Measurements from ENCODE around the gene CTNNA3. TPM values are rescaled to one million over a fixed set of nuclear protein-coding genes. Genes with fewer than 3 reads are reported as not detected.

The CTNNA3 gene
- total and polyA plus RNA-seq, 3 donors from 2014 or later, result 17.8 to 19.4 (median 18.3) TPM

GRCh38 chr10:67112765-67113164, 583.2 kb downstream of the CTNNA3 start:
- TF ChIP-seq, protein P1, sequence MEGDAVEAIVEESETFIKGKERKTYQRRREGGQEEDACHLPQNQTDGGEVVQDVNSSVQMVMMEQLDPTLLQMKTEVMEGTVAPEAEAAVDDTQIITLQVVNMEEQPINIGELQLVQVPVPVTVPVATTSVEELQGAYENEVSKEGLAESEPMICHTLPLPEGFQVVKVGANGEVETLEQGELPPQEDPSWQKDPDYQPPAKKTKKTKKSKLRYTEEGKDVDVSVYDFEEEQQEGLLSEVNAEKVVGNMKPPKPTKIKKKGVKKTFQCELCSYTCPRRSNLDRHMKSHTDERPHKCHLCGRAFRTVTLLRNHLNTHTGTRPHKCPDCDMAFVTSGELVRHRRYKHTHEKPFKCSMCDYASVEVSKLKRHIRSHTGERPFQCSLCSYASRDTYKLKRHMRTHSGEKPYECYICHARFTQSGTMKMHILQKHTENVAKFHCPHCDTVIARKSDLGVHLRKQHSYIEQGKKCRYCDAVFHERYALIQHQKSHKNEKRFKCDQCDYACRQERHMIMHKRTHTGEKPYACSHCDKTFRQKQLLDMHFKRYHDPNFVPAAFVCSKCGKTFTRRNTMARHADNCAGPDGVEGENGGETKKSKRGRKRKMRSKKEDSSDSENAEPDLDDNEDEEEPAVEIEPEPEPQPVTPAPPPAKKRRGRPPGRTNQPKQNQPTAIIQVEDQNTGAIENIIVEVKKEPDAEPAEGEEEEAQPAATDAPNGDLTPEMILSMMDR (IDR thresholded peaks at IDR 0.05), result no peak
- no peak for TF ChIP-seq POLR2A (IDR thresholded peaks at IDR 0.05)
- DNase-seq, result no peak
- 90 to 98% methylated on average over 1 of the region's 1 CpG for WGBS, 2 donors
- Histone ChIP-seq H3K36me3 (ENCODE audit: low read depth, missing control alignments) (no peaks in the 10 kb centered on the region), H3K27ac (no peak overlapping the region), H3K9me3 (no peaks in the 10 kb centered on the region), H3K4me3 (no peak overlapping the region), H3K27me3 (no peaks in the 10 kb centered on the region), H3K4me1 (no peaks in the 10 kb centered on the region)
- intact Hi-C loops (cut with DNase I; ENCODE audit: low total_unique reads), result no loop called here

GRCh38 chr10:67110286-67110685, 585.7 kb downstream of the CTNNA3 start:
- H3K27me3 ChIP-seq, result no peaks in the 10 kb centered on the region
- DNase-seq, result no peak
- intact Hi-C loops (cut with DNase I; ENCODE audit: low total_unique reads), result no loop called here
- TF ChIP-seq, protein P1 (IDR thresholded peaks at IDR 0.05), result no peak
- no peak for TF ChIP-seq POLR2A (IDR thresholded peaks at IDR 0.05)
- H3K4me1 ChIP-seq, result no peaks in the 10 kb centered on the region
- H3K36me3 ChIP-seq (ENCODE audit: low read depth, missing control alignments), result no peaks in the 10 kb centered on the region
- no peak overlapping the region for H3K27ac ChIP-seq
- H3K9me3 ChIP-seq, result no peaks in the 10 kb centered on the region
- H3K4me3 ChIP-seq, result no peak overlapping the region

GRCh38 chr10:67107670-67108069, 588.3 kb downstream of the CTNNA3 start:
- no peaks in the 10 kb centered on the region for H3K4me1 ChIP-seq
- 40 to 53% methylated on average over 3 of the region's 3 CpGs for WGBS, 2 donors
- no peak overlapping the region for H3K27ac ChIP-seq
- intact Hi-C loops (cut with DNase I; ENCODE audit: low total_unique reads), result no loop called here
- H3K4me3 ChIP-seq, result no peak overlapping the region
- peak; percentile 47 for DNase-seq
- no peak for TF ChIP-seq POLR2A (IDR thresholded peaks at IDR 0.05)
- TF ChIP-seq, protein P1 (IDR thresholded peaks at IDR 0.05), result no peak
- H3K27me3 ChIP-seq, result no peaks in the 10 kb centered on the region
- H3K9me3 ChIP-seq, result no peaks in the 10 kb centered on the region
- H3K36me3 ChIP-seq (ENCODE audit: low read depth, missing control alignments), result no peaks in the 10 kb centered on the region

DNA sequence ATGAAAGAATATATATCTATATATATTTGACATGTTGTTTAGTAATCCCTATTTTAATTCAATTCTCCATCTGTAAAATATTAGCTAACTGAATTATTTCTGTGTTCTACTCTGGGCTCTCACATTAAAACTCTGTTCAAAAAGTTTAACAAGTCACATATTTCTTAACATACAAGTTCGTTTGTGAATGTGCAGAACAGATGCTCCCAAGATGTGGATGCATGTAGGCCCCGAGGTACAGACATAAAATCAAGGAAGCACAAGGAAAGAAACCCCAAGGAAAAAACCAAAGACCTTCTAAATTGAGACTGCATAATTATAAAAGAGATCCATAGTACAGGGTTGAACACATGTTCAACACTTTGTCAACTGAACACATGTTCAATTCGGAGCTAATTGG, 595.0 kb downstream of the CTNNA3 start:
- Histone ChIP-seq H3K9me3 (no peaks in the 10 kb centered on the region), H3K4me3 (no peak overlapping the region), H3K36me3 (ENCODE audit: low read depth, missing control alignments) (no peaks in the 10 kb centered on the region), H3K27me3 (no peaks in the 10 kb centered on the region), H3K4me1 (peaks cover 7% of the 10 kb centered on the region), H3K27ac (no peak overlapping the region)
- intact Hi-C loops (cut with DNase I; ENCODE audit: low total_unique reads), result no loop called here
- no peak for DNase-seq
- TF ChIP-seq POLR2A (IDR thresholded peaks at IDR 0.05), result no peak
- TF ChIP-seq, protein P1 (IDR thresholded peaks at IDR 0.05), result no peak
- WGBS, 2 donors, result 82 to 83% methylated on average over 3 of the region's 3 CpGs

DNA sequence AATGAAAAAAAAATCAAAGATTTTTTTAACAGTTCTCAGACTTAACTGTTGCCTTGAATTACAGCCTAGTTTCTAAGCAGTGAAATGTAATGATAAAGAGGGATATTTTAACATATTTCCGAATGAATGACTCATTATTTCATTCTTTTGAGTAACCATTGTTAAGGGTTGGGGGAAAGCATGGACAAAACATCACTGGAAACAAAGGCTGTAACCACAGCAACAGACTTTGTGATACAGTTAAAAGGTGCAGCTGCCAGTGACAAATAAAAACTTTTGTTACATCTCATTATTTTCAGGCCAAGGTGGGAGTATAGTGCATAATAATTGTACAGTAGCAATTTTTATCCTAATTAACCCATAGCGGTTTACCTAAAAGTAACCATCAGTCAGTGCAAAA, 597.5 kb downstream of the CTNNA3 start:
- intact Hi-C loops (cut with DNase I; ENCODE audit: low total_unique reads), result no loop called here
- no peak overlapping the region for H3K27ac ChIP-seq

More for the DNA sequence above, 597.5 kb downstream of the CTNNA3 start:
- TF ChIP-seq, protein P1 (IDR thresholded peaks at IDR 0.05), result no peak
- no peak for TF ChIP-seq POLR2A (IDR thresholded peaks at IDR 0.05)
- H3K9me3 ChIP-seq, result no peaks in the 10 kb centered on the region
- no peaks in the 10 kb centered on the region for H3K27me3 ChIP-seq
- H3K4me3 ChIP-seq, result no peak overlapping the region
- H3K36me3 ChIP-seq (ENCODE audit: low read depth, missing control alignments), result no peaks in the 10 kb centered on the region
- no peak for DNase-seq
- 29 to 38% methylated on average over 2 of the region's 2 CpGs for WGBS, 2 donors
- H3K4me1 ChIP-seq, result peaks cover 7% of the 10 kb centered on the region

Data from testis (tissue), 3 donors.